Measurements from ENCODE around the gene PTPRD. TPM values are rescaled to one million over a fixed set of nuclear protein-coding genes. Genes with fewer than 3 reads are reported as not detected.
A peak's percentile ranks its signal among the peaks of the same experiment; 100 is the strongest.

Gene PTPRD
- total RNA-seq, 1 experiment from 2014 or later = 1.8 TPM

GRCh38 chr9:10212702-10213101, 400.1 kb downstream of the PTPRD start:
- BruUV-seq (replicated peaks) = no TSS peak
- no peaks in the 10 kb centered on the region for H3K27me3 Mint-ChIP-seq (ENCODE audit: unreplicated experiment)
- CTCF ChIA-PET = interaction anchor here (0.6 kb wide), 1 partner anchor 31 kb away, joined by 3 read pairs; no protein-coding TSS in a partner anchor

GRCh38 chr9:10208691-10209069, 404.1 kb downstream of the PTPRD start:
- CTCF ChIA-PET = no interaction called here
- peak overlapping the region; percentile 56 for H3K4me3 Mint-ChIP-seq (ENCODE audit: low read depth, unreplicated experiment)
- TF ChIP-seq CTCF (IDR thresholded peaks at IDR 0.05; ENCODE audit: unreplicated experiment) = no peak
- peaks cover 2% of the 10 kb centered on the region for H3K9me3 Mint-ChIP-seq (ENCODE audit: low read depth, unreplicated experiment)
- DNase-seq = no peak
- no peaks in the 10 kb centered on the region for H3K27me3 Mint-ChIP-seq (ENCODE audit: unreplicated experiment)
- no peak overlapping the region for H3K27ac Mint-ChIP-seq (ENCODE audit: unreplicated experiment)
- BruUV-seq (replicated peaks) = no TSS peak
- no peaks in the 10 kb centered on the region for H3K4me1 Mint-ChIP-seq (ENCODE audit: low read depth, unreplicated experiment)
- H3K36me3 Mint-ChIP-seq (ENCODE audit: insufficient read depth, unreplicated experiment) = peaks cover 5% of the 10 kb centered on the region
- intact Hi-C loops (cut with micrococcal nuclease; ENCODE audit: unreplicated experiment) = no loop called here

More at GRCh38 chr9:10212702-10213101, 400.1 kb downstream of the PTPRD start:
- Mint-ChIP-seq H3K9me3 (ENCODE audit: low read depth, unreplicated experiment) (peaks cover 2% of the 10 kb centered on the region), H3K36me3 (ENCODE audit: insufficient read depth, unreplicated experiment) (peaks cover 5% of the 10 kb centered on the region), H3K27ac (ENCODE audit: unreplicated experiment) (no peak overlapping the region), H3K4me3 (ENCODE audit: low read depth, unreplicated experiment) (no peak overlapping the region), H3K4me1 (ENCODE audit: low read depth, unreplicated experiment) (no peaks in the 10 kb centered on the region)
- no peak for TF ChIP-seq CTCF (IDR thresholded peaks at IDR 0.05; ENCODE audit: unreplicated experiment)
- no peak for DNase-seq
- intact Hi-C loops (cut with micrococcal nuclease; ENCODE audit: unreplicated experiment) = no loop called here

GRCh38 chr9:10204276-10204675, 408.5 kb downstream of the PTPRD start:
- TF ChIP-seq CTCF (IDR thresholded peaks at IDR 0.05; ENCODE audit: unreplicated experiment) = no peak
- Mint-ChIP-seq H3K4me1 (ENCODE audit: low read depth, unreplicated experiment) (no peaks in the 10 kb centered on the region), H3K36me3 (ENCODE audit: insufficient read depth, unreplicated experiment) (peaks cover 5% of the 10 kb centered on the region), H3K27ac (ENCODE audit: unreplicated experiment) (no peak overlapping the region), H3K27me3 (ENCODE audit: unreplicated experiment) (no peaks in the 10 kb centered on the region), H3K4me3 (ENCODE audit: low read depth, unreplicated experiment) (no peak overlapping the region), H3K9me3 (ENCODE audit: low read depth, unreplicated experiment) (no peaks in the 10 kb centered on the region)
- intact Hi-C loops (cut with micrococcal nuclease; ENCODE audit: unreplicated experiment) = no loop called here
- no TSS peak for BruUV-seq (replicated peaks)
- CTCF ChIA-PET = no interaction called here
- DNase-seq = no peak

GRCh38 chr9:10173561-10173960, 439.2 kb downstream of the PTPRD start:
- CTCF ChIA-PET = no interaction called here
- DNase-seq = no peak
- Mint-ChIP-seq H3K4me3 (ENCODE audit: low read depth, unreplicated experiment) (no peak overlapping the region), H3K27me3 (ENCODE audit: unreplicated experiment) (no peaks in the 10 kb centered on the region), H3K36me3 (ENCODE audit: insufficient read depth, unreplicated experiment) (no peaks in the 10 kb centered on the region), H3K27ac (ENCODE audit: unreplicated experiment) (no peak overlapping the region), H3K4me1 (ENCODE audit: low read depth, unreplicated experiment) (no peaks in the 10 kb centered on the region), H3K9me3 (ENCODE audit: low read depth, unreplicated experiment) (peaks cover 3% of the 10 kb centered on the region)
- no TSS peak for BruUV-seq (replicated peaks)
- intact Hi-C loops (cut with micrococcal nuclease; ENCODE audit: unreplicated experiment) = no loop called here
- no peak for TF ChIP-seq CTCF (IDR thresholded peaks at IDR 0.05; ENCODE audit: unreplicated experiment)

Measured in Calu3 (cell line).